Neuron (in vitro differentiated cells): ENCODE measurements around the gene RPL26.
A peak's percentile ranks its signal among the peaks of the same experiment; 100 is the strongest.
"Not testable (repeated sequence)": the region's sequence is repeated elsewhere in the genome, so short reads cannot be mapped to it uniquely, and the experiment has no call there.

Experiments used
- H2AFZ ChIP-seq: one replicate; pipeline ENCODE4 v1.6.1; 2013; ENCODE audit warnings: low read depth, mild to moderate bottlenecking, inconsistent platforms, low read length, moderate library complexity
- H3K27me3 ChIP-seq: one replicate; pipeline ENCODE4 v1.6.1; 2013; ENCODE audit warnings: low read length; ENCODE audit not compliant: insufficient read depth
- H3K36me3 ChIP-seq: one replicate; pipeline ENCODE4 v1.6.1; 2013; ENCODE audit warnings: low read length; ENCODE audit not compliant: insufficient read depth
- H3K4me1 ChIP-seq: one replicate; pipeline ENCODE4 v1.6.1; 2013; ENCODE audit warnings: low read length; ENCODE audit not compliant: insufficient read depth
- H3K4me3 ChIP-seq: 2 replicates; pipeline ENCODE4 v1.5.1; 2013; ENCODE audit warnings: mild to moderate bottlenecking, low read length, moderate library complexity
- H3K9me3 ChIP-seq: one replicate; pipeline ENCODE4 v1.6.1; 2013; ENCODE audit warnings: low read length

Gene RPL26

DNA sequence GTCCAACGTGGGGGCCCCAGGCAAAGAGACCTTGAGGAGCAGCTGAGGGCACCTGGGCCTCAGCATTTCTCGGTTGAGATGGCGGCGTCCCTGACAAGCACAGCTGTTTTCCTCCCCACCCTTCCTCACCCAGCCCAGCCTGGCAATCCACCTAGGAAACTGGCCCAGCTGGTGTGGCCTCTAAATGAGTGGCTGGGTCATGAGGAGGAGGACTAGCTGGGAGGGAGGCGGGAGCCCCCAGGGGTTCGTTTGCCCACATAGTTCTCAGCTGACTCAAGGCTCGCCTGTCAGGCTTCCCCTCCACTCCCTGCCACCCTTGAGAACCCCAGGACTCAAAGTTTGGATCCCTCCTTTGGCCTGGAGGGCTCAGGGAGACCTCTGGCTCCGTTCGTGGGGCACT is 8.7 kb upstream of the RPL26 start:
- Histone ChIP-seq H3K4me3 (no peak overlapping the region), H3K4me1 (no peaks in the 10 kb centered on the region), H3K9me3 (no peaks in the 10 kb centered on the region), H3K27me3 (no peaks in the 10 kb centered on the region), H2AFZ (no peak overlapping the region), H3K36me3 (no peaks in the 10 kb centered on the region)

DNA sequence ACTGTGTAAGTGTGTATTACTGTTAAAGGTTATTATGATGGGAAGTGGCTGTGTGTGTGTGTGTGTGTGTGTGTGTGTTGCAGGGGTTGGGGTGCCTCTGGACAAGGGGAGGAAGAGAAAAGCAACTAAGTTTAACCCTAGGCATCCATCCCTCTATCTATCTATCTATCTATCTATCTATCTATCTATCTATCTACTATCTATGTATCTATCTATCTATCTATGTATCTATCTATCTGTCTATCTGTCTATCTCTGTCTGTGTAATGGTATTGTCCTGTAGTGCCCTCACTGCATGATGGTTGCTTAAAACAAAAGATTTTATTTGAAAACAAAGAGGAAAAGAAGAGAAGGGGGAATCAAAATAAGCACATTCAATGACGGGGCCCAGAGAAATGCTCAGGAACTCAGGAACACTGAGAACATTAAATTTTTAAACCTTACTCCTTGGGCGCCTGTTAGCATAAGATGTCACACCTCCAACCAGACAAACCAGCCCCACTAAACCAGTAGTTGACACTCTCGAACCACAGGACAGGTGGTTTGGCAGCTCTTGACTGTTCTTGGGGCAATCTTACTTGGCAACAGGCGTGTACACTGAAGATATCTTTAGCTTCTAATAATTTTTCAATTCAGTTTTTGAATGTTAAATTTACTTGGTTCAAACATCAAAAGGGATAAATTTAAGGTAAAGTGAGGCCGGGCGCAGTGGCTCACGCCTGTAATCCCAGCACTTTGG is 5.1 kb upstream of the RPL26 start:
- H3K9me3 ChIP-seq, result no peaks in the 10 kb centered on the region
- no peak overlapping the region for H3K4me3 ChIP-seq
- H3K4me1 ChIP-seq, result peaks cover 6% of the 10 kb centered on the region
- no peaks in the 10 kb centered on the region for H3K36me3 ChIP-seq
- H3K27me3 ChIP-seq, result no peaks in the 10 kb centered on the region
- H2AFZ ChIP-seq, result no peak overlapping the region

DNA sequence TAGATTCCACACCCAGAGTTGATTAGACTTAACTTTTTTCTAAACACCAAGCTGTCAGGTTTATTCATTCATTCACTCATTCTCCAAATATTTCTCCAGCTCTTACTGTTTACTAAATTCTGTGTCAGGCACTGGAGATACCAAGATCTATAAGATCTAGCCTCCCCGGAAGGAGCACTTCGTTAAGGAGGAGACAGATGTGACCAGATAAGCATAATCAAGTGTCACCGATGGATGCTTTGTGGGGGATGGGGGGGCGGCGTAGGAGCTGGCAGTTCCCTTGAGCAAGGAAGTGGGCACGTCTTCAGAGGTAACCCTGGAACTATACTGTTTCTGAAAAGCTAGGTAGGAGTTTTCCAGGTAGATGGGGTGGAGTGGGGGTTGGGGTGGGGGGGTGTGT is 3.8 kb upstream of the RPL26 start:
- peaks cover 2% of the 10 kb centered on the region for H3K36me3 ChIP-seq
- H3K9me3 ChIP-seq, result no peaks in the 10 kb centered on the region
- no peak overlapping the region for H2AFZ ChIP-seq
- peaks cover 9% of the 10 kb centered on the region for H3K4me1 ChIP-seq
- no peaks in the 10 kb centered on the region for H3K27me3 ChIP-seq
- no peak overlapping the region for H3K4me3 ChIP-seq

DNA sequence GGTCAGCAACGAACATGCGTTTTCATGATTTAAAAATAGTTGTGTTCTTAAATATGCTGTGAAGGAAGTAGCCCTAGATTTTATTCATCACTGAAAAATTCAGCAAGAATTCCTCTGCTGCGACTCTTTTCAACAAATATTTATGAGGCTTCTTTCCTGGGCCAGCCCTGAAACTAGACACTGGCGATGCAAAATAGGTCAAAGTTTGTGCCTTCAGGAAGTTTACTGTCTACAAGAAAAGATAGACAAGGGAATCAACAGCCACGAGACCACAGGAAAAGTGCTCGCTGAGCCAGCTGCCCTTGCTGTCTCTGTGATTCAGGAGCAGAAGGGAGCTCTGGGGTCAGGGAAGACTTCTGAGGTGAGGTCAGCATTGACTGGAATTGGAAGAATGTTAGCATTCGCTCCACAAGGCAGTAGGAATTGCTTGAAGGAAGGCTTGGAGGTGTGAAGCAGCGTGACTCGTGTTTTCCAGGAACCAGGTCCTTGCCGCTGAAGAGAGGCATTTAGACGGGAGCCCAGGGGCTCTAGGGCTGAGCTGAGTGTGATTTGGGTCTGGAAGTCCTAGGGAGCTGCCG is 1.9 kb upstream of the RPL26 start:
- H3K4me1 ChIP-seq, result peaks cover 21% of the 10 kb centered on the region
- no peak overlapping the region for H3K4me3 ChIP-seq
- H2AFZ ChIP-seq, result no peak overlapping the region
- H3K27me3 ChIP-seq, result no peaks in the 10 kb centered on the region
- no peaks in the 10 kb centered on the region for H3K9me3 ChIP-seq
- peaks cover 20% of the 10 kb centered on the region for H3K36me3 ChIP-seq

DNA sequence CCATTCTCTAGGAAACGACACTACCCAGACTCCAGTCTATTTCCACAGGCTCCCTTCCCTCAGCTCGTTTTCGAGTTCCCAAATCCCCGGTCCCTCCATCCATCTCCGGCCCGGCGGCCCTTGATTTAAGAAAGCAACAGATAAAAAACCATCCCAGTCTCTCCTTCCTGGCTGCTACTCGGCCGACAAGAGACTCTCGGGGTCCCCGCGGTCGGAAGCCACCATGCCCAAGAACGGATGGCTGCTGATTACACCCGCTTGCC is 182 bp downstream of the RPL26 start:
- Histone ChIP-seq H3K9me3 (no peaks in the 10 kb centered on the region), H2AFZ (no peak overlapping the region), H3K27me3 (no peaks in the 10 kb centered on the region), H3K4me3 (peak overlapping the region; percentile 85), H3K4me1 (peaks cover 21% of the 10 kb centered on the region), H3K36me3 (peaks cover 40% of the 10 kb centered on the region)

DNA sequence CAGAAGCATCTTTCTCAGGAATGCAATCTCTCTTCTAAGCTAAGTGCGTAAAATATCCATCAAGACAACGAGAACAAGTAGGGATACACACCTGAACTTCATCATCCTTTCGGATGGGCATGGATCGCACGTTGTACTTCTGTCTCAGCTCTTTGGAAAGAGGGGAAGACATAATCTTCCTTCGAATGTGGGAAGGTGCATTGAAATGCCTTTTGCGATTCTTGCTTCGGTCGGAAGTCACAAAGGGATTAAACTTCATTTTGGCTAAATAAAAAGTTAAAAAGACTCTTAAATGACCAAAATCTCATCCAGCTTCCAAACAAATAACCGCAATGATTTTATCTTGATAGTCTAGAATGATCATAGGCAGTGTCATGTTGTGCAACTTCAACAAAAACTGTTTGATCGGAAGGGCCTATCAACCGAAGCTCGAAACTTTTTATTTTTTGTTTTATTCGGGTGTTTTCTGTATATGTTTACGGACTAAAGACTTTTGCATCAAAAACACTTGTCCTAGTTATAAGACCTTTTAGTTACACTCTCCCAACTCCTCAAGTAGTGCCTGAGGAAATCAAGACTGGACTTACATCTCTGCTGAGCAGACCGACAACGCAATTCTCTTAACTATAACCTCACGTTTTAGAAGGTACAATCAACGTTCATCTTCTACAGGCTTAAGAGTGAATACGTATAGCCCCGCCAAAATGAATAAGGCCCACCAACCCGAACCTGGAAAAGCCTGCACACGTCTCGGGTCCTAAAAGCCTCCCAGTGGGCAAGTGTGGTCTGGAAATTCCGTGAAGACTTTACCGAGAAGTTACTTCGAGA is 727 bp downstream of the RPL26 start:
- no peak overlapping the region for H2AFZ ChIP-seq
- peak overlapping the region; percentile 85 for H3K4me3 ChIP-seq
- peaks cover 44% of the 10 kb centered on the region for H3K36me3 ChIP-seq
- H3K27me3 ChIP-seq, result no peaks in the 10 kb centered on the region
- H3K4me1 ChIP-seq, result peaks cover 21% of the 10 kb centered on the region
- no peaks in the 10 kb centered on the region for H3K9me3 ChIP-seq

DNA sequence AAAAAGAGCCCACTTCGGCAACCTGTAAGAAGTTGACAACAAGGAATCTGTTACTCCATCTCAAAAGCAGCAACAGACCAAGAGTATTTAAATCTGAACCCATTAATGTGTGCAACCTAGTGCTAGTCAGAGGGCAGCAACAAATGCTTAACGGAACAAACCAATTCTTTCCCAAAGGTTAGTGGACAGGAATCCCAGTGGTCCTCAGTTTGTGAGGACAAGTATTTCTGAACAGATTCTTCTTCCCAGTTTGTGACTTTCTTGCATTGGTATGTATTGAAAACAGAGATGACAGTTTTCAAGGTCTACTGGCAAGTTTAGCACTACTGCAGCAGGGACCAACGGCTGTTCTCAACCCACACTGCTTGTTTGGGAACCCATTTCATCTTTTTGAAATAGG is 2.9 kb downstream of the RPL26 start:
- Histone ChIP-seq H2AFZ (no peak overlapping the region), H3K4me1 (peaks cover 33% of the 10 kb centered on the region), H3K27me3 (no peaks in the 10 kb centered on the region), H3K36me3 (peaks cover 49% of the 10 kb centered on the region), H3K4me3 (no peak overlapping the region), H3K9me3 (no peaks in the 10 kb centered on the region)

DNA sequence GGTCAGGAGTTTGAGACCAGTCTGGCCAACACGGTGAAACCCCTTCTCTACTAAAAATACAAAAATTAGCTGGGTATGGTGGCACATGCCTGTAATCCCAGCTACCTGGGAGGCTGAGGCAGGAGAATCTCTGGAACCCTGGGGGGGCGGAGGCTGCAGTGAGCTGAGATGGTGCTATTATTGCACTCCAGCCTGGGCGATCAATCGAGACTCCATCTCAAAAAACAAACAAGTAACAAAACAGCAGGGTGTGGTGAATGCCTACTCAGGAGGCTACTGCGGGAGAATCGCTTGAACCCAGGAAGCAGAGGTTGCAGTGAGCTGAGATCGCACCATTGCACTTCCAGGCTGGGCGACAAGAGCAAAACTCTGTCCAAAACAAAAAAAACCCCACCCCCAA is 4.9 kb downstream of the RPL26 start:
- Histone ChIP-seq H3K4me1 (peaks cover 27% of the 10 kb centered on the region), H3K36me3 (peaks cover 49% of the 10 kb centered on the region)
- not testable (repeated sequence) for H3K27me3 ChIP-seq, H2AFZ ChIP-seq, H3K9me3 ChIP-seq, H3K4me3 ChIP-seq

DNA sequence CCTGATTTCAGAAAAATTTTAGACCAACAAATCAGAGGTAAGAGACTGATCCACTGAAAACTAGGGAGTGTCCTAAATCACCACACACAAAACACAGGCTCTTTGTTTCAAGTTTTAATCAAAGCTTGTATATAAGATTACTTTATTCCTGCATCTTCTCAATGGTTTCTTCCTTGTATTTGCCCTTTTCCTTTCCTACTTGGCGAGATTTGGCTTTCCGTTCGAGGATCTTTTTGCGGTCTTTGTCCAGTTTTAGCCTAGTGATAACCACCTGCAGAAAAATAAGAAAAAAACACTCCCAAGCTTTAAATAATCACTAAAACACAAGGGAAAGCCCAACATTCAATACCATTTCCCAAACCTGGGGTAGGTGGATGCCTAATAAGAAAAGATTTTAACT is 5.6 kb downstream of the RPL26 start:
- H2AFZ ChIP-seq, result no peak overlapping the region
- H3K27me3 ChIP-seq, result no peaks in the 10 kb centered on the region
- no peak overlapping the region for H3K4me3 ChIP-seq
- peaks cover 27% of the 10 kb centered on the region for H3K4me1 ChIP-seq
- H3K9me3 ChIP-seq, result no peaks in the 10 kb centered on the region
- peaks cover 49% of the 10 kb centered on the region for H3K36me3 ChIP-seq

DNA sequence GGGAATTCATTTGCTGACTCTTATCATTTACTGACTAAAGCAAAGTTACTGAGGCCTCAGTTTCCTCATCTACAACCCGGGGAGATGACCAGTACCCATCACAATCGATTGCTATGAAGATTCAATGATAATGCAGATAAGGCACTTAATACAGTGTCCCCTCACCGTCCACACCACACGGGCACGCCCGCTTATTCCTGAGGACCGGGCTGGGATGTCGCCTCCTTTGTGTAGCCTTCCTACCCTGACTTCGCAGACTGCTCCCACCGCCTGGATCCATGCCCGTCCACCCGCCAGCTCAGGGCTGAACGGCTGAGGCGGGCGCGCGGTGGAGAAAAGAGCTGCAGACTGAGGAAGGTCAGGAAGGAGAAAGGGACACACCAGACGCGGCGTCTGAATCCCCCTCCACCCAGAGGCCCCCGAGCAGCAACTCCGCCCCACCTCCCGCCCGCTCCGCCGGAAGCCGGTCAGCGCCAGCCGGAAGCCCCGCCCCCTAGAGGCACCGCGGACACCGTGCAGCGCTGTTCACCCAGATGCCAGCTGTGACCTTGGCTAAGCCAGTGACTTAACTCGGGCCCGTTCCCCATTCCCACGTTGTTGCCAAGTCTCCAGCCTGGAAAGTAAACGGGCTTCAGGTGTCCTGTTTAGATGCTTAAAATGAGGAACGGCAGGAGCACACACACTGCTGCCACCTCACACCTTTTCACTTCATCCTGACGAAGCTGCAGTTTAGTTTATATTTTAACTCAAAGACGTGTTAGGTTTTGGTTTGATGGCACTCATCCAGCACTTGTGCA is 6.5 kb downstream of the RPL26 start, which contains the start of gene KRABD2:
KRABD2 (minus strand) TSS at position 434 of the 797 bp plus-strand sequence.
- peak within 1 kb of the TSS; percentile 68 for H3K4me3 ChIP-seq
- H2AFZ ChIP-seq, result no peak within 1 kb of the TSS
- peaks cover 51% of the 10 kb centered on the region for H3K36me3 ChIP-seq
- H3K4me1 ChIP-seq, result peaks cover 21% of the 10 kb centered on the region
- no peaks in the 10 kb centered on the region for H3K9me3 ChIP-seq
- no peaks in the 10 kb centered on the region for H3K27me3 ChIP-seq

DNA sequence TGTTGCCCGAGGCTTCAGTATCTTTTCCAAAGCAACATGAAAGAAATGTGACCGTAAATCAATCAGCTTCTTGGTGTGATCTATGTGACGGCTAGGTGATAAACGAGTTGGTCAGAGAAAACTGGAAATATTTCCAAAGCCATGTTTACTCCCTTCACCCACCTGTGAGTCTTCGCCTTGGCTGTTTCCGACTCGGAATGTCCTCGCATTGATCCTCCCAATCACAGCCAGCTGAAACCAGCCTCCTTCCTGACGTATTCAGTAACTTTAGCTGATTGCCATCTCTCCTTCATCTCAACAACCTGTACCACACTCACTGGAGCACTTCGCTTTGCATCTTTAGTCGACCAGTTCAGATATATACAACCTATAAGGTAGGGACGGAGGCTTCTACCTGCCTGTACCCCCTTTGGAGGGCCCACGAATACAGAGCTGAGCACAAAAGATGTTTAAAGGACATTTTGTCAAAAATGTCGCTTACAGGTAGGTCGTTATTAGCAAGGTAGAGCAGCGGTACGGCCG is 7.2 kb downstream of the RPL26 start:
- H2AFZ ChIP-seq, result no peak overlapping the region
- no peaks in the 10 kb centered on the region for H3K27me3 ChIP-seq
- peaks cover 14% of the 10 kb centered on the region for H3K4me1 ChIP-seq
- no peaks in the 10 kb centered on the region for H3K9me3 ChIP-seq
- peak overlapping the region; percentile 68 for H3K4me3 ChIP-seq
- peaks cover 51% of the 10 kb centered on the region for H3K36me3 ChIP-seq

DNA sequence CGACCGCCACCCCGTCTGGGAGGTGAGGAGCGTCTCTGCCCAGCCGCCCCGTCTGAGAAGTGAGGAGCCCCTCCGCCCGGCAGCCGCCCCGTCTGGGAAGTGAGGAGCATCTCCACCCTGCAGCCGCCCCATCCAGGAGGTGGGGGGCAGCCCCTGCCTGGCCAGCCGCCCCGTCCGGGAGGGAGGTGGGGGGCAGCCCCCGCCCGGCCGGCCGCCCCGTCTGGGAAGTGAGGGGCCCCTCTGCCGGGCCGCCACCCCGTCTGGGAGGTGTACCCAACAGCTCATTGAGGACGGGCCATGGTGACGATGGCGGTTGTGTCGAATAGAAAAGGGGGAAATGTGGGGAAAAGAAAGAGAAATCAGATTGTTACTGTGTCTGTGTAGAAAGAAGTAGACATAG is 9.1 kb downstream of the RPL26 start:
- Histone ChIP-seq H3K4me1 (peaks cover 12% of the 10 kb centered on the region), H3K36me3 (peaks cover 45% of the 10 kb centered on the region)
- H3K27me3 ChIP-seq, H2AFZ ChIP-seq, H3K4me3 ChIP-seq, H3K9me3 ChIP-seq: not testable (repeated sequence)

DNA sequence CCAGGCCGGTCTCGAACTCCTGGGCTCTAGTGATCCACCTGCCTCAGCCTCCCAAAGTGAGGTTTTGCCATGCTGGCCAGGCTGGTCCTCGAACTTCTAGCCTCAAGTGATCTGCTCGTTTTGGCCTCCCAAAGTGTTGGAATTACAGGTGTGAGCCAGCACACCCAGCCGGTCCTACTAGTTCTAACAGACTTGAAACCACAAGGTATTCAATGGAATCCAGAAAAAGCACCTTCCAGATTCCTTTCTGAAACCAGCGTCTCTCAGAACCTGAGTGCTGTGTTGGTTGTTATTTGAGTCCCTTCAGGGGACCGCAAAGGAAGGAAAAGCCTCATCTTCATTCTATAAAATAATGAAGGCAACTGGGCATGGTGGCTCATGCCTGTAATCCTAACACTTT is 10.6 kb downstream of the RPL26 start:
- H3K4me3 ChIP-seq, result no peak overlapping the region
- no peaks in the 10 kb centered on the region for H3K27me3 ChIP-seq
- H3K9me3 ChIP-seq, result no peaks in the 10 kb centered on the region
- peaks cover 40% of the 10 kb centered on the region for H3K36me3 ChIP-seq
- no peak overlapping the region for H2AFZ ChIP-seq
- peaks cover 12% of the 10 kb centered on the region for H3K4me1 ChIP-seq
